ENCODE data around the gene ICAM1.

GRCh38 chr19:10316229-10317044, 45.5 kb downstream of the ICAM1 start:
- TF ChIP-seq CTCF (IDR thresholded peaks at IDR 0.05) (no peak), POLR2A (IDR thresholded peaks at IDR 0.05) (no peak)
